ENCODE data around the gene NPEPPS. TPM values are rescaled to one million over a fixed set of nuclear protein-coding genes. Genes with fewer than 3 reads are reported as not detected.

The NPEPPS gene
- total and polyA plus RNA-seq, 2 of the 8 experiments (the other 6 are each of a cell fraction or from before 2014, with no cell fraction given) = 53.6 to 118 TPM

DNA sequence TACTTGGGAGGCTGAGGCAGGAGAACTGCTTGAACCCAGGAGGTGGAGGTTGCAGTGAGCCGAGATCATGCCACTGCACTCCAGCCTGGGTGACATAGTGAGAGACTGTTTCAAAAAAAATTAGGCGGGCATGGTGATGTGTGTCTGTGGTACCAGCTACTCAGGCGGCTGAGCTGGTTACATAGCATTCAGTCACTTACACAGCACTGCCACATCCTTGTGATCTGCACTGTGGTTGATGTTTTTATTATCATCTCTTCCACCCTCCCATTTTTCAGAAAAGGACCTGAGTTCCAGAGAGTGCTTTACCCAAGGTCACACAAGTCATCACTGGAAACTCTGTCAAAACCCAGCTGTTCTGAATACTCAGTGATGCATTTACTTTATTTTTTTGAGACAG is 104.0 kb downstream of the NPEPPS start (continued):
- no peak for TF ChIP-seq CTCF (IDR thresholded peaks at IDR 0.05; ENCODE audit: control extremely low read depth in 1 of 3, insufficient read depth in 1 of 3, low read depth in 1 of 3, low read length in 3 of 3)
- TF ChIP-seq RNF2 (IDR thresholded peaks at IDR 0.05; ENCODE audit: borderline replicate concordance, low read depth, low read length, missing control alignments, poor library complexity, severe bottlenecking) = no peak

Measured in H1 (cell line).